Fibroblast of villous mesenchyme (primary cell): ENCODE data around the gene CRHR2. TPM values are rescaled to one million over a fixed set of nuclear protein-coding genes. Genes with fewer than 3 reads are reported as not detected.
"Not testable (repeated sequence)": the region's sequence is repeated elsewhere in the genome, so short reads cannot be mapped to it uniquely, and the experiment has no call there.

Experiments used
- DNase-seq: peaks from one replicate; pipeline ENCODE4 v3.0.0-alpha.2; 2010; ENCODE audit warnings: low read depth
- H3K4me3 ChIP-seq: 2 replicates; pipeline ENCODE4 v1.5.1; 2011; ENCODE audit warnings: low read depth, mild to moderate bottlenecking, low read length
- CTCF ChIP-seq: IDR thresholded peaks from 2 replicates; pipeline ENCODE4 v1.5.1; 2012; ENCODE audit warnings: low read depth, mild to moderate bottlenecking, low read length; ENCODE audit not compliant: insufficient read depth
- total RNA-seq: library from RNA; depleted of rRNA; stranded (reverse); fragments of >200 nt; gene quantifications from 2 replicates; pipeline ENCODE4 v1.2.3, GENCODE V29; 2012

CRHR2 gene
- total RNA-seq, 1 donor: not detected

DNA sequence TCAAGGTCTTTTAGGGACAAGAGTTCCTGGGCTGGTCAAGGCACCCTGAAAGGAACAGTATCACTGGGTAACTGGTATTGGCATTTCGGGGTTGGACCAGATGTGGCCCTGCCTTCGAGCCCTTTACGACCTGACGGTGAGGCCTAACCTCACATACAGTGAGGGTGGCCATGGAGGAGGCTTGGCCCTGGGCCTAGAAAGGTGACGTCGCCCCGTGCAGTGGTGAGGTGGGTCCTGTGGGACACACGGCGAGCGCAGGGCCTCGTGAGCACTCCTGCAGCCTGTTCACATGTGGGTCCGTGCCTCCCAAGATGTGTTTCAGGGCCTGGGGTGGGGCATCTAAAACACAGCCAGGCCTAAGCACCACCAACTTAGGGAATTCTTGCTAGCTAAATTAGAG lies 36.1 kb downstream of the CRHR2 start:
- TF ChIP-seq CTCF: no peak
- DNase-seq: no peak
- no peak overlapping the region for H3K4me3 ChIP-seq

- TF ChIP-seq CTCF: no peak
- no peak for DNase-seq
Measured at GRCh38 chr7:30645661-30646060, 36.6 kb downstream of the CRHR2 start.

DNA sequence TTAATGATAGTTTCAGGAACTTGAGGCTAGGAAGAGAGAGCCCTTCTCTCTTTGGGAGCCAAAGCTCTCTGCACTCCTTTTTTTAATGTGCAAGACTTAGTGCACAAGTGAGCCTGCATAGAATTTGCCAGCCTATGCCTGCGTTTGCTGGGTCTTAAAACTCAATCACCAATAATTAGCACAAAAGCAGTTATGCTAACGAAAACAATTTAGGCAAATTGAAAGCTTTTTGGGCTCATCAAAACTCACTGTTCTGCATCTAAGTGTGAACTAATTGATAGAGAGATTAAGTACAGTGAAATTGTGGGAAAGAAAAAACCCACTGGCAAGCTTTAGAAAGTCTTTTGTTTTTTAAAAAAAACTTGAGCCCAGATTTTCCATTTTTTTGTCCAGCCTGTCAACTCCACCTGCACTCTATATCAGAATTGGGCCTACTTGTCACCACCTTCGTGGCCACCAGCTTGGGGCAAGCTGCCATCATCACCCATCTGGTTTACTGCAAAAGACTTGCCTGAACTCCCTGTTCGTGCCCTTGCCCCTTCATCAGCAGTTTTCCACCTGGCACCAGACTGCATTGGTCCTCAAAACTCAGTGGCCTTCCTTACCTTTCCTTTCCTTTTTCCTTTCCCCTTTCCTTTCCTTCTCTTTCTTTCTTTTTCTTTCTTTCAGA lies 37.8 kb downstream of the CRHR2 start:
- DNase-seq: no peak
- TF ChIP-seq CTCF: no peak
- no peak overlapping the region for H3K4me3 ChIP-seq

More at GRCh38 chr7:30645661-30646060, 36.6 kb downstream of the CRHR2 start:
- H3K4me3 ChIP-seq: no peak overlapping the region

DNA sequence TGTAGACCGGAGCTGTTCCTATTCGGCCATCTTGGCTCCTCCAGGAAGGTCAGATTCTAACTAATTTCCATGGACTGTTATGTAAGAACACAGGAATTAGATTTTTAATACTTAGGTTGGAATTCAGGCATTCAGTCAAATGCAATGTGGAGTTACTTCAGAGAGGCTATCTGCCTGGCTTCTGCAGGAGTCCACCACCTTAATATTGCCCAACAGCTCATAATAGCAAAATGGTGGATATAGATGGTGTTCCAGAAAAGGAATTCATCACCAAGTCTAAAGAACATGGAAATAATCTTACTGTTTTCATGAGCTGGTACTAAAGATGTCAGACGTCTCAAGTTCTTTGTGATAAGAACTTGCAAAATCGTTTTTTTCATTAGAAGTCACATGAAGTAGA lies 39.5 kb downstream of the CRHR2 start:
- H3K4me3 ChIP-seq: no peak overlapping the region
- peak; percentile 18 for DNase-seq
- no peak for TF ChIP-seq CTCF

DNA sequence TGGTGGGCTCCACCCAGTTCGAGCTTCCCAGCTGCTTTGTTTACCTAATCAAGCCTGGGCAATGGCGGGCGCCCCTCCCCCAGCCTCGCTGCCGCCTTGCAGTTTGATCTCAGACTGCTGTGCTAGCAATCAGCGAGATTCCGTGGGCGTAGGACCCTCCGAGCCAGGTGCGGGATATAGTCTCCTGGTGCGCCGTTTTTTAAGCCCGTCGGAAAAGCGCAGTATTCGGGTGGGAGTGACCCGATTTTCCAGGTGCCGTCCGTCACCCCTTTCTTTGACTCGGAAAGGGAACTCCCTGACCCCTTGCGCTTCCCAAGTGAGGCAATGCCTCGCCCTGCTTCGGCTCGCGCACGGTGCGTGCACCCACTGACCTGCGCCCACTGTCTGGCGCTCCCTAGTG lies 39.9 kb downstream of the CRHR2 start:
- DNase-seq, H3K4me3 ChIP-seq: not testable (repeated sequence)

GRCh38 chr7:30635798-30636197 lies 46.5 kb downstream of the CRHR2 start:
- no peak overlapping the region for H3K4me3 ChIP-seq
- no peak for DNase-seq
- TF ChIP-seq CTCF: no peak

DNA sequence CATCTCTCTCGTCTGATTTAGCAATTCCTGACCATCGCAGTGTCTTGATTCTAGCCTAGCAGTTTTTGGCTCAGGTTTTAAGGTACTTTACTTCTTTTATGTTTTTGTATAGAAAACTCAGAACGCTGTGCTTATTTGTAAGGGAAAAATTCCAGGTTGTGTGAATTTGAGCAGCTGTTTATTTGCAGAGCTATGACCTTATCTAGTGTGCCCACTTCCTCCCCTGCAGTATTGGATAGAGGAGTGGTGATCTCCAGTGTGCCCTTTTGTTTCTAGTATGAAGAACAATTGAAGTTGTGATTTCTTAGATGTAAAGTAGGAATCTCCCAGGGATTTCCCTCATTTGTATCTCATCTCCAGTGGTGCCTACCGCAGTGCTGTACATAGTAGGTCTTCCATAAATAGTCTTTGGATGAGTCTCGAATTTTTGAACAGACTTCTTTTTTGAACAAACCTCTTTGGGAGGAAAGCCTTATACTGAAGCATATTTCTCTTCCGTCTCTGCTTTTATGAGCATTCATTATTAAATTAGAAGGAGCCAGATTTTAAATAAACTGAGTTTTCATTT lies 47.5 kb downstream of the CRHR2 start:
- no peak overlapping the region for H3K4me3 ChIP-seq
- no peak for DNase-seq
- no peak for TF ChIP-seq CTCF
